HG03175 (cell line): ENCODE data around the gene APOA5.
"Not testable (repeated sequence)": the region's sequence is repeated elsewhere in the genome, so short reads cannot be mapped to it uniquely, and the experiment has no call there.

ENCODE experiments used
- ATAC-seq: cut with Tn5 transposase; IDR thresholded peaks from one replicate; pipeline ENCODE4 v1.9.1; 2021; ENCODE audit warnings: mild to moderate bottlenecking, moderate library complexity; ENCODE audit not compliant: unreplicated experiment

Gene APOA5, protein sequence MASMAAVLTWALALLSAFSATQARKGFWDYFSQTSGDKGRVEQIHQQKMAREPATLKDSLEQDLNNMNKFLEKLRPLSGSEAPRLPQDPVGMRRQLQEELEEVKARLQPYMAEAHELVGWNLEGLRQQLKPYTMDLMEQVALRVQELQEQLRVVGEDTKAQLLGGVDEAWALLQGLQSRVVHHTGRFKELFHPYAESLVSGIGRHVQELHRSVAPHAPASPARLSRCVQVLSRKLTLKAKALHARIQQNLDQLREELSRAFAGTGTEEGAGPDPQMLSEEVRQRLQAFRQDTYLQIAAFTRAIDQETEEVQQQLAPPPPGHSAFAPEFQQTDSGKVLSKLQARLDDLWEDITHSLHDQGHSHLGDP

DNA sequence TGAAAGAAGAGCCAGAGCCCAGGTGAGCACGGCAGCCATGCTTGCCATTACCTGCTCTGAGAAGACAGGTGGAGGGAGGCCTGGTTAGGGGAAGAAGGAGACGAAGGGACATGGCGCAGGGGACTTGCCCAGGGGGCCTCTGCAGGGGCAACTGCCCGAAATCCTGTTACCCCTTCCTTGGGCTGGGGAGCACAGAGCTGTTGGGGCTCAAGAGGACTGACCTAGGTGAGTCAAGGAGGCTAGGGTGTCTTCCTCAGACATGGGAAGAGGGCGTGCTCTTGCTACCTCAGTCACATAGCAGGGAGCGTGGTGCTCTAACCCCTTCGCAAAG is at the start of gene APOA5:
Gene APOA5 (minus strand): TSS at position 67 of the 331 bp plus-strand sequence. CDS start 19 bp downstream, at position 48.
- no peak for ATAC-seq

DNA sequence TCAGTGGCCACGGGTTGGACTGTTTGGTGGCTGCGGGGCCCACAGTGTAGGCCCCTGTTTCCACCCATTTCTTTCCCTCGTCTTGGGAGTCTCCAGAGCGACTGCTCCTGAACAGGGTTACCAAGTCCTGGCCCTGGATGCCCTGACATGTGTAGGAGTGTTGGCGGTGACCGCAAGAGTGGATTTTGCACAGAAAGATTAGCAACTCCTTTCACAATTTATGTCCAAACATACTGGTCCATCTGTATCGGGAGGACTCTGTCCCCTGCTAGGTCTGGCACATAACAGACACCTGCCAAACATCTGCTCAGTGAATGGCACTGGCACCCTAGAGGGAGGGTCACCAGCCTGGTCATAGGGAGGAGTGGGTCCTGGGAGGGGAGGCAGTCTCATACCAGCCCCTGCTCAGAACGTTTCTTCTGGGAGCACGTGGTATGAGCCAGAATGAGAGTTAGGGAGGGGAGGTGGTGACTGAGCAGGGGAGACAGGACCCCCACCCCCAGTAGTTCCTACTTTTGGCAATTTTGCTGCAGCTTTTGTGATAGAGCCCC is 49.1 kb upstream of the APOA5 start:
- no peak for ATAC-seq

DNA sequence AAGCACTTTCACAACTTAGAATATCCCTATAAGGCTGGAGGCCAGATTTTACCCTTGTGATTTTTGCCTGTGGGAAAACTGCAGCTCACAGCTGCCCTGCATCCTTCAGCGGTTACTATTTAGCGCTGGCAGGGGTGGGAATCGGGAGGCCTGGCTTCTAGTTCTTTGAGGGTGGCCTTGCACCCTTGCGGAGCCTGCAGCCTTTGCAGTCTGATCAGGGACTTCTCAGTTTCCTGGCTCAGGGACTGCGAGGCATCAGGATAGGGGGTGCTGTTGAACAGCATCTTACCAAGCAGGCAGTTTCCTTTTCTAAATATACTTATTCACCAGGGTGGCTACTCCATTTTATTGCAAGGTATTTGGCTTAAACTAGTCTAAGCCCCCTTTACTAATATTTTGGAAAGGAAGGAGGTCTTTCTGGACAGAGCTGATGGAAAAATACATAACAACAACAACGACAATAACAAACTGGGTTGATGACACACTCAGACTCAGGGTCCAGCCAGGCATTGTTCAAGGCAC is 48.6 kb upstream of the APOA5 start:
- ATAC-seq, result no peak

DNA sequence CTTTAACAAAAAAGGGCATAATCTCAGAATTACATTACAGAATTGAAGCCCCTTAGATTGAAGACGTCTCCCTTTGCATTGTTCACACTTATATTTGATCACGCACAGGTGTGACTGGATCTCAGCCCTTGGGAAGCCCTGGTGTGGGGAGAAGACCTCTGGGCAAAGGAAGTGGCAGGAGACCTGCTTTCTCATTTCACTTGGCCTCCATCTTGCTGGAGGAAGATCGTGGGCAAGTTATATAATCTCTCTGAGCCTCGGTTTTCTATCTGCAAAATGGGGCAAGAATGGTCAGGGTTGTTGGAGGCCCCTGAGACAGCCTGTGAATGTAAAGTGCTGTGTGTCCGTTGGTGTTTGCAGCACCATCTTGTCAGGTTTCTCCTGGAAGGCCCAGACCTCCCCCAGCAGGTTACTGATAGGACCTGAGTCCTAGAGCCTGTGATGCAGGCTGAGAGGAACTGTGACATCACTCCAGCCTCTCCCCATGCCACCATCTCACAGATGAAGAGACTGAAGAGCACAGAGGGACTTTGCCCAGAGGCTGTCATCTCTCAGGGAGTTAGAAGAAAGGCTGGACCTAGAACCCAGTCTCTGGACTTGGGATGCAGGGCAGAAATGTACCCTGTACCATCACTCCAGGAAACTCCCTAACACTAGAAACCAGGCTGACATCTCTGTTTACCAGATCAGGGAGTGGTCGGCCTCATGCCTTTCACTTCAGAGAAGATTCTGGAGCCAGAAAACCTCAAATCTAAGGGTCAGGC is 46.8 kb upstream of the APOA5 start:
- ATAC-seq, result no peak

DNA sequence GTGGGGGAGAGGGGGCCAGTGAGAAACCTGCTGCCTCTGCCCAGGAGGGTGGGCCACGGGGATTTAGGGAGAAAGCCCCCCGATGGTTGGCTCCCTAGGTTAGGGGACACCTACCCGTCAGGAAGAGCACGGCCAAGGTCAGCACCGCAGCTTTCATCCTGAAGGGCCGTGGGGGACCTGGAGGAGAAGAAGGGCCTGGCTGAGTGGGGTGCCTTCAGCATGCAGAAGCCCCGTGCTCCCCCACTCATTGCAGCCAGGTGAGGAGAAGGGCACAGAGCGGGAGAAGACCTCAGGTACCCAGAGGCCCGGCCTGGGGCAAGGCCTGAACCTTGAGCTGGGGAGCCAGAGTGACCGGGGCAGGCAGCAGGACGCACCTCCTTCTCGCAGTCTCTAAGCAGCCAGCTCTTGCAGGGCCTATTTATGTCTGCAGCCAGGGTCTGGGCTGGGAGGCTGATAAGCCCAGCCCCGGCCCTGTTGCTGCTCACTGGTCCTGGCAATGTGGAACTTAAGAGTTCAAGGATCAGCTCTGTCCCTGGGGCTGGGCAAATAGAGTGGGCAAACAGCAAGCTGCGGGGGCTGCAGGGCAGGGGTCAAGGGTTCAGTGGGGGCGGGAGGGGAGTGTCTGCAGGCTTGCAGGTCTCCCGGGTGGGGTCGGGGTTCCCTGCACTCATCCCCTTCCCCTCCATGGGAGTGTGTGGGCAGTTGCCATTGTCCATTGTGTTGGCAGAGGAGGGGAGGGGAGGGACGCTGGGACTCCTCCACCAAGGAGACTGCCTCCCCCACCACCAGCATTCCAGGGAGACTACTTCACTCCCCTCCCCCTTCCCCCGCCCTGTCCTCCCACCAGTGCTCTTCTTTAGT is 45.8 kb upstream of the APOA5 start, which contains the start of gene APOA1:
Gene APOA1 (minus strand): TSS at position 392 of the 861 bp plus-strand sequence. CDS start 235 bp downstream, at position 157.
- ATAC-seq, result no peak

DNA sequence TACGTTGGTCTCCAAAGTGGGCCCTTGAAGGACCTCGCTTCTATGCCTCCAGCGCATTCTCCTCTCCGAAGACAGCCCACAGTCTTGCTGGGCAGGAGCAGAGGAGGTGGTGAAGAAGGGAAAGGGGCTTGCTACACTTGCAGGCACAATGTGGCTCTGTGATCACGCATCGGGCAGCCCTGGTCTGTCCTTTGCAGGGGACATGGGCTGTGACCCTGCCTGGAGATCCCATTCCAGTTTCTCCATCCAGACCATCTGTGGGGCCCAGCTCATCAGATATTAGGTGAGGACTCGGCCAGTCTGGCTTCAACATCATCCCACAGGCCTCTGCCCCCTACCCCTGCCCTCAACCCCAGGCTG is 44.9 kb upstream of the APOA5 start:
- no peak for ATAC-seq

DNA sequence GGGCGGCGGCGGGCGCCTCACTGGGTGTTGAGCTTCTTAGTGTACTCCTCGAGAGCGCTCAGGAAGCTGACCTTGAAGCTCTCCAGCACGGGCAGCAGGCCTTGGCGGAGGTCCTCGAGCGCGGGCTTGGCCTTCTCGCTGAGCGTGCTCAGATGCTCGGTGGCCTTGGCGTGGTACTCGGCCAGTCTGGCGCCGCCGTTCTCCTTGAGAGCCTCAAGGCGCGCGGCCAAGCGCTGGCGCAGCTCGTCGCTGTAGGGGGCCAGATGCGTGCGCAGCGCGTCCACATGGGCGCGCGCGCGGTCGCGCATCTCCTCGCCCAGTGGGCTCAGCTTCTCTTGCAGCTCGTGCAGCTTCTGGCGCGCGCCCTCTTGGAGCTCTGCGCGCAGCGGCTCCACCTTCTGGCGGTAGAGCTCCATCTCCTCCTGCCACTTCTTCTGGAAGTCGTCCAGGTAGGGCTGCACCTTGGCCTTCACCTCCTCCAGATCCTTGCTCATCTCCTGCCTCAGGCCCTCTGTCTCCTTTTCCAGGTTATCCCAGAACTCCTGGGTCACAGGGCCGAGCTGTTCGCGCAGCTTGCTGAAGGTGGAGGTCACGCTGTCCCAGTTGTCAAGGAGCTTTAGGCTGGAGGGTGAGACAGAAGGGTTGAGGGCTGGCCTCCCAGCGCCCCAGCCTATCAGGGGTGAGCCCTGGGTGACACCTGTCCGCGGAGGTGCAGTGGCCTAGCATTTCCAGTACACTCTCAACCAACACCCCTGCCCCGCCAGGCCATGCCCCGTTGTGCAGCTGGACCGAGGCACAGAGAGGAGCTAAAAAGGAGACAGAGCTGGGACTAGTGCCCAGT is 44.3 kb upstream of the APOA5 start:
- peak; percentile 87 for ATAC-seq

DNA sequence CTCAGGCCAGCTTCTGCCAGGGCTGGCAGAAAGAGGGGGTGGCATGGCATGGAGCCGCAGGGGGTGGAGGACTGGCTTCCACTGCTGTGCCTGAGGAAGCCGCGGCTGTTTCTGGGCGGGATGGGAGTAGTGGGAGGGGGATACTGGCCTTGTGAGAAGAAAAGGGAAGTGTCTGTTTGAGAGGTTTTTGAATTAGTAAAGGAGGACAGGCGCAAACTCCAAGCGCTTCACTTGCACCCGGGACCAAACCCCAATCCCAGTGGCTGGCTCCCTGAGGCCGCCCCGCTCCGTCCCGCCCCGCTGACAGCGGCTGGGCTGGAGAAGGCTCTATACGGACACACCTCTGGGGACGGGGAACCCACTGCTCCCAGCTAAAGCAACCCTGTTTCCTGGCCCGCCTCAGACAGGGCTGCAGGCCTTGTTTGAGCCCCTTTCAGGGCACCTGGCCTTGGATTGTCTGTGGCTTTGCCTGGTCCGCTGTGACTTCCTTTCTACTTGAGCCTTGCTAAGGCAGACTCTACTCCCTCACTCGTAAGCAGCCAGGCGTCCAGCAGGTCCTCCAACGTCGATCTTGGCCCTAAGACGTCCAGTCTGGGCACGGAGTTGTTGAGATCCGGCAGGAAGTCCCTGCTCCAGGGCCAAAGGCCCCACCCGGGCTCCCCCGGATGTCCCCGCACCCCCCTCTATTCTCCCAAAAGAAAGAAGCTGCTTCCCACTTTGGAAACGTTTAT is 43.5 kb upstream of the APOA5 start:
- ATAC-seq, result peak; percentile 3

DNA sequence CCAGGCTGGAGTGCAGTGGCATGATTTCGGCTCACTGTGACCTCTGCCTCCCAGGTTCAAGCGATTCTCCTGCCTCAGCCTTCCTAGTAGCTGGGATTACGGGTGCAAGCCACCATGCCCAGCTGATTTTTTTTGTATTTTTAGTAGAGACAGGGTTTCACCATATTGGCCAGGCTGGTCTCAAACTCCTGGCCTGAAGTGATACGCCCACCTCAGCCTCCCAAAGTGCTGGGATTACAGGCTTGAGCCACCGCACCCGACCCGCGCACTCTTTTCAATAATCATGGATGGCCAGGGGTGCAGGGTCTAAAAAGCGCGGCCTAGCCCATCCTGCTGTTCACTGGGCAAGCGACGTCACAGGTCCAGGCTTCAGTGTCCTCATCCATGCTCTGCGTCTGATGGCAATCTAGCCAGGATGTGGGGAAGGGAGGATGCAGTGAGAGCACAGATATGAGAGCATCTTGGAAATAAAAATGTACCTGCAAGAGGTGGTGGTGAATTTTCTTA is 42.9 kb upstream of the APOA5 start:
- ATAC-seq, result not testable (repeated sequence)

DNA sequence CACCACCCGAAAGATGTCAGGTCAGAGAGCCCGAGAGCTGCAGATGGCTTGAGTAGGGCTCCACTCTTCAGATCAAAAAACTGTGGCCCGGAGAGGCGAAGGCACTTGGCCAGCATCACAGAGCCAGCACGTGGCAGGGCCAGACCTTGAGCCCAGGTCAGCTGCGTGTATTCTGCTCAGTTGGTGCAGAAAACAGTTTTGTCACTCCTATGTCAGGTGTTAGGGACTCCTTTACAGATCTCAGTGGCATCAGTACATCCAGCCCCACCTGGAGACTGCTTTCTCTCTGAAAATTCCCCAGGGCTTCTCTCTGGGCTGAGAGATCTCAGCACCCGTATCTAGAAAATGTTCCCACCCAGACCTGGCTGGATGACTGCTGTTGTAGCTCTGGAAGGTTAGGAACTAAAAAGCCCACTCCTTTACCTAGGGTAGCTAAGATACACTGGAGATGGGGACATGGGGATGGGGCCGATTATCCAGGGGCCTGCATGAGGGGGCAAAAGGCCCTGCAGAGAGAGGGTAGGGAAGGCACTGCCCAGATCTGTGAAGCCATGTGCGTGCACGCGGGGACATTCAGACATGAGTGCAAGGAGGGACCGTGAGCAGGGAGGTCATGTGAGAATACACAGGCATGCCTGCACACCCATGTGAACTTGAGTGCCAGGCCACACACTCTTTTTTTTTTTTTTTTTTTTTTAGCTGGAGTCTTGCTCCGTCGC is 42.3 kb upstream of the APOA5 start:
- no peak for ATAC-seq

DNA sequence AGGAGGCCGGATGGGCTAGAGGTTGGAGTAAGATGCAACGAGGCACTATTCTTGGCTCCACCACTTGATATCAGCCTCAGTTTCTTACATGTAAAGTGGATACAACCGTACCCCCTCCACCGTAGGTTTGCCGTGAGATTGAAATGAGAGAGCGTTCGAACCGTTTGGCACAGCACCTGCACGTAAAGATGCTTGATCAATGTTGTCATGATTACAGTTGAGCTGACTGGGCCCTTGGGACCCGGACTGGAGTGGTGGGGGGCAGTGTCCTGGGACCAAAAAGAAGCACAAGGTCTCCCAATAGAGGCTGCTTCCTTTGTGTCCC is 41.8 kb upstream of the APOA5 start:
- ATAC-seq, result no peak

DNA sequence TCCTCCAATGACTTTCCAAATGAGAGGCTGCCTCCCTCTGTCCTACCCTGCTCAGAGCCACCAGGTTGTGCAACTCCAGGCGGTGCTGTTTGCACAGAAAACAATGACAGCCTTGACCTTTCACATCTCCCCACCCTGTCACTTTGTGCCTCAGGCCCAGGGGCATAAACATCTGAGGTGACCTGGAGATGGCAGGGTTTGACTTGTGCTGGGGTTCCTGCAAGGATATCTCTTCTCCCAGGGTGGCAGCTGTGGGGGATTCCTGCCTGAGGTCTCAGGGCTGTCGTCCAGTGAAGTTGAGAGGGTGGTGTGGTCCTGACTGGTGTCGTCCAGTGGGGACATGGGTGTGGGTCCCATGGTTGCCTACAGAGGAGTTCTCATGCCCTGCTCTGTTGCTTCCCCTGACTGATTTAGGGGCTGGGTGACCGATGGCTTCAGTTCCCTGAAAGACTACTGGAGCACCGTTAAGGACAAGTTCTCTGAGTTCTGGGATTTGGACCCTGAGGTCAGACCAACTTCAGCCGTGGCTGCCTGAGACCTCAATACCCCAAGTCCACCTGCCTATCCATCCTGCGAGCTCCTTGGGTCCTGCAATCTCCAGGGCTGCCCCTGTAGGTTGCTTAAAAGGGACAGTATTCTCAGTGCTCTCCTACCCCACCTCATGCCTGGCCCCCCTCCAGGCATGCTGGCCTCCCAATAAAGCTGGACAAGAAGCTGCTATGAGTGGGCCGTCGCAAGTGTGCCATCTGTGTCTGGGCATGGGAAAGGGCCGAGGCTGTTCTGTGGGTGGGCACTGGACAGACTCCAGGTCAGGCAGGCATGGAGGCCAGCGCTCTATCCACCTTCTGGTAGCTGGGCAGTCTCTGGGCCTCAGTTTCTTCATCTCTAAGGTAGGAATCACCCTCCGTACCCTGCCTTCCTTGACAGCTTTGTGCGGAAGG is 40.9 kb upstream of the APOA5 start:
- ATAC-seq, result no peak

DNA sequence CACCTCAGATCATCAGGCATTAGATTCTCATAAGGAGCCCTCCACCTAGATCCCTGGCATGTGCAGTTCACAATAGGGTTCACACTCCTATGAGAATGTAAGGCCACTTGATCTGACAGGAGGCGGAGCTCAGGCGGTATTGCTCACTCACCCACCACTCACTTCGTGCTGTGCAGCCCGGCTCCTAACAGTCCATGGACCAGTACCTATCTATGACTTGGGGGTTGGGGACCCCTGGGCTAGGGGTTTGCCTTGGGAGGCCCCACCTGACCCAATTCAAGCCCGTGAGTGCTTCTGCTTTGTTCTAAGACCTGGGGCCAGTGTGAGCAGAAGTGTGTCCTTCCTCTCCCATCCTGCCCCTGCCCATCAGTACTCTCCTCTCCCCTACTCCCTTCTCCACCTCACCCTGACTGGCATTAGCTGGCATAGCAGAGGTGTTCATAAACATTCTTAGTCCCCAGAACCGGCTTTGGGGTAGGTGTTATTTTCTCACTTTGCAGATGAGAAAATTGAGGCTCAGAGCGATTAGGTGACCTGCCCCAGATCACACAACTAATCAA is 40.2 kb upstream of the APOA5 start:
- ATAC-seq, result no peak

DNA sequence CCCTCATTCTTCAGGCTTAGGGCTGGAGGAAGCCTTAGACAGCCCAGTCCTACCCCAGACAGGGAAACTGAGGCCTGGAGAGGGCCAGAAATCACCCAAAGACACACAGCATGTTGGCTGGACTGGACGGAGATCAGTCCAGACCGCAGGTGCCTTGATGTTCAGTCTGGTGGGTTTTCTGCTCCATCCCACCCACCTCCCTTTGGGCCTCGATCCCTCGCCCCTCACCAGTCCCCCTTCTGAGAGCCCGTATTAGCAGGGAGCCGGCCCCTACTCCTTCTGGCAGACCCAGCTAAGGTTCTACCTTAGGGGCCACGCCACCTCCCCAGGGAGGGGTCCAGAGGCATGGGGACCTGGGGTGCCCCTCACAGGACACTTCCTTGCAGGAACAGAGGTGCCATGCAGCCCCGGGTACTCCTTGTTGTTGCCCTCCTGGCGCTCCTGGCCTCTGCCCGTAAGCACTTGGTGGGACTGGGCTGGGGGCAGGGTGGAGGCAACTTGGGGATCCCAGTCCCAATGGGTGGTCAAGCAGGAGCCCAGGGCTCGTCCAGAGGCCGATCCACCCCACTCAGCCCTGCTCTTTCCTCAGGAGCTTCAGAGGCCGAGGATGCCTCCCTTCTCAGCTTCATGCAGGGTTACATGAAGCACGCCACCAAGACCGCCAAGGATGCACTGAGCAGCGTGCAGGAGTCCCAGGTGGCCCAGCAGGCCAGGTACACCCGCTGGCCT is 38.7 kb upstream of the APOA5 start:
- ATAC-seq, result no peak

DNA sequence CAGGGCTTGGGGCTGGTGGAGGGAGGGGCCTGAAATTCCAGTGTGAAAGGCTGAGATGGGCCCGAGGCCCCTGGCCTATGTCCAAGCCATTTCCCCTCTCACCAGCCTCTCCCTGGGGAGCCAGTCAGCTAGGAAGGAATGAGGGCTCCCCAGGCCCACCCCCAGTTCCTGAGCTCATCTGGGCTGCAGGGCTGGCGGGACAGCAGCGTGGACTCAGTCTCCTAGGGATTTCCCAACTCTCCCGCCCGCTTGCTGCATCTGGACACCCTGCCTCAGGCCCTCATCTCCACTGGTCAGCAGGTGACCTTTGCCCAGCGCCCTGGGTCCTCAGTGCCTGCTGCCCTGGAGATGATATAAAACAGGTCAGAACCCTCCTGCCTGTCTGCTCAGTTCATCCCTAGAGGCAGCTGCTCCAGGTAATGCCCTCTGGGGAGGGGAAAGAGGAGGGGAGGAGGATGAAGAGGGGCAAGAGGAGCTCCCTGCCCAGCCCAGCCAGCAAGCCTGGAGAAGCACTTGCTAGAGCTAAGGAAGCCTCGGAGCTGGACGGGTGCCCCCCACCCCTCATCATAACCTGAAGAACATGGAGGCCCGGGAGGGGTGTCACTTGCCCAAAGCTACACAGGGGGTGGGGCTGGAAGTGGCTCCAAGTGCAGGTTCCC is 38.0 kb upstream of the APOA5 start, which contains the start of gene APOC3:
Gene APOC3 (plus strand): TSS at position 383 of the 659 bp plus-strand sequence. CDS start 676 bp downstream, outside the sequence.
- no peak for ATAC-seq
